Transverse colon (tissue), 4 donors: ENCODE data around the gene NKAIN2. TPM values are rescaled to one million over a fixed set of nuclear protein-coding genes. Genes with fewer than 3 reads are reported as not detected.

Experiments
- DNase-seq: peaks from one replicate; pipeline ENCODE4 v3.0.0-alpha.2; 2019
- H3K27ac ChIP-seq, 4 donors: fragments of 200-600 bp; sonication (generic); 2 replicates each; pipeline ENCODE4 v1.5.1; 2016 to 2018; ENCODE audit warnings: inconsistent platforms in 4 of 4
- H3K27me3 ChIP-seq: fragments of 200-600 bp; sonication (generic); 2 replicates; pipeline ENCODE4 v1.5.1; 2017; ENCODE audit warnings: inconsistent platforms
- H3K36me3 ChIP-seq, 4 donors: fragments of 200-600 bp; sonication (generic); 2 replicates each; pipeline ENCODE4 v1.5.1; 2017 to 2019; ENCODE audit warnings: inconsistent platforms in 4 of 4
- H3K4me1 ChIP-seq, 4 donors: fragments of 200-600 bp; sonication (generic); 2 replicates each; pipeline ENCODE4 v1.5.1; 2017 to 2020; ENCODE audit warnings: inconsistent platforms in 4 of 4
- H3K4me3 ChIP-seq, 4 donors: fragments of 200-600 bp; sonication (generic); 1 replicate in 1 of 4; 2 replicates in 3 of 4; pipeline versions ENCODE4 v1.5.1 to v1.6.1; 2017 to 2019; ENCODE audit warnings: inconsistent platforms in 4 of 4
- H3K9me3 ChIP-seq, 2 donors: fragments of 200-600 bp; sonication (generic); 2 replicates each; pipeline ENCODE4 v1.5.1; 2017 to 2019; ENCODE audit warnings: inconsistent platforms in 2 of 2
- CTCF ChIP-seq, 5 experiments: fragments of 200-600 bp in 3 of 5; fragments of 450-650 bp in 2 of 5; sonication (generic) in 3 of 5; IDR thresholded peaks; 1 replicate in 2 of 5; 2 replicates in 3 of 5; pipeline ENCODE4 v1.5.1; 2016 to 2017; ENCODE audit warnings: antibody characterized with exemption in 5 of 5, inconsistent platforms in 3 of 5, mild to moderate bottlenecking in 2 of 5, moderate library complexity in 1 of 5
- EP300 ChIP-seq: sonication (generic); formaldehyde crosslinking; IDR thresholded peaks from one replicate; pipeline ENCODE4 v1.6.1; 2017; ENCODE audit warnings: antibody characterized with exemption, low read depth
- POLR2A ChIP-seq: fragments of 450-650 bp; IDR thresholded peaks from one replicate; pipeline ENCODE4 v1.6.1; 2016; ENCODE audit warnings: antibody characterized with exemption, mild to moderate bottlenecking, moderate library complexity
- POLR2AphosphoS5 ChIP-seq, 3 donors: sonication (generic); formaldehyde crosslinking; IDR thresholded peaks; one replicate each; pipeline ENCODE4 v1.6.1; 2016; ENCODE audit warnings: antibody characterized with exemption in 3 of 3
- WGBS, 2 donors: methylation state at CpG; one replicate each; pipeline ENCODE4 v1.1.5; 2018; ENCODE audit warnings: low coverage in 1 of 2; 5-methylcytosine and 5-hydroxymethylcytosine counted together
- in situ Hi-C, 4 donors: fragments of 200-750 bp; cut with MboI; loops; one replicate each; pipeline versions ENCODE4 v1.15.0 to v1.15.1; 2017; ENCODE audit warnings: low sequenced_read_pairs in 3 of 4, low pct_ligation_motif_present in 1 of 4, low pct_unique_long_range_greater_than_20kb in 1 of 4
- intact Hi-C: fragments of 100-400 bp; cut with DNase I; formaldehyde crosslinking; loops from one replicate; pipeline ENCODE4 v1.15.1; 2023; ENCODE audit warnings: low total_unique reads
- total RNA-seq, 4 donors: library from RNA; depleted of rRNA; stranded (reverse); fragments of >200 nt; gene quantifications; one replicate each; pipeline ENCODE4 v1.1.0, GENCODE V29; 2016

NKAIN2 gene
- total RNA-seq, 4 donors from 2014 or later: 0.32 TPM; not detected in 3

- H3K4me1 ChIP-seq: no peaks in the 10 kb centered on the region
- intact Hi-C loops (no loop called here), in situ Hi-C loops (no loop called here)
- no peak overlapping the region for H3K27ac ChIP-seq
- no peaks in the 10 kb centered on the region for H3K27me3 ChIP-seq
- no peak for DNase-seq
- no peaks in the 10 kb centered on the region for H3K36me3 ChIP-seq
- no peak for TF ChIP-seq CTCF (IDR thresholded peaks at IDR 0.05)
- no peak for TF ChIP-seq POLR2A
- TF ChIP-seq EP300: no peak
- no peak for TF ChIP-seq POLR2AphosphoS5 (IDR thresholded peaks at IDR 0.05)
- no peaks in the 10 kb centered on the region for H3K9me3 ChIP-seq
- 82 to 90% methylated on average over 5 of the region's 5 CpGs for WGBS, 2 donors
- H3K4me3 ChIP-seq: no peak overlapping the region
Observed at GRCh38 chr6:124622351-124622750, 818.7 kb downstream of the NKAIN2 start.

GRCh38 chr6:124633655-124634054 is 830.0 kb downstream of the NKAIN2 start:
- no peaks in the 10 kb centered on the region for H3K9me3 ChIP-seq
- WGBS, 2 donors: 84% methylated on average over 3 of the region's 3 CpGs; no CpG with 5 or more reads in 1 of the 2 donors

GRCh38 chr6:124640432-124640831 is 836.8 kb downstream of the NKAIN2 start:
- H3K4me1 ChIP-seq: no peaks in the 10 kb centered on the region
- H3K36me3 ChIP-seq: no peaks in the 10 kb centered on the region
- H3K4me3 ChIP-seq: no peak overlapping the region
- in situ Hi-C loops (no loop called here), intact Hi-C loops (no loop called here)
- DNase-seq: no peak
- 83 to 92% methylated on average over 4 of the region's 4 CpGs for WGBS, 2 donors
- H3K27ac ChIP-seq: no peak overlapping the region
- TF ChIP-seq POLR2A (no peak), EP300 (no peak), POLR2AphosphoS5 (IDR thresholded peaks at IDR 0.05) (no peak), CTCF (IDR thresholded peaks at IDR 0.05) (no peak)
- no peaks in the 10 kb centered on the region for H3K9me3 ChIP-seq
- no peaks in the 10 kb centered on the region for H3K27me3 ChIP-seq

More at GRCh38 chr6:124633655-124634054, 830.0 kb downstream of the NKAIN2 start:
- Histone ChIP-seq H3K27me3 (no peaks in the 10 kb centered on the region), H3K4me1 (no peaks in the 10 kb centered on the region), H3K27ac (no peak overlapping the region), H3K4me3 (no peak overlapping the region), H3K36me3 (no peaks in the 10 kb centered on the region)
- DNase-seq: no peak
- in situ Hi-C loops (no loop called here), intact Hi-C loops (no loop called here)
- TF ChIP-seq POLR2A (no peak), CTCF (IDR thresholded peaks at IDR 0.05) (no peak), POLR2AphosphoS5 (IDR thresholded peaks at IDR 0.05) (no peak), EP300 (no peak)

- H3K9me3 ChIP-seq: no peaks in the 10 kb centered on the region
- intact Hi-C loops: no loop called here
- DNase-seq: no peak
- no peak overlapping the region for H3K27ac ChIP-seq
- WGBS, 2 donors: 61 to 80% methylated on average over 1 of the region's 1 CpG
- TF ChIP-seq CTCF (IDR thresholded peaks at IDR 0.05) (no peak), POLR2A (no peak), EP300 (no peak), POLR2AphosphoS5 (IDR thresholded peaks at IDR 0.05) (no peak)
- H3K4me3 ChIP-seq: no peak overlapping the region
- H3K36me3 ChIP-seq: no peaks in the 10 kb centered on the region
- in situ Hi-C loops: no loop called here
- H3K27me3 ChIP-seq: no peaks in the 10 kb centered on the region
- no peaks in the 10 kb centered on the region for H3K4me1 ChIP-seq
Observed at GRCh38 chr6:124655866-124656265, 852.2 kb downstream of the NKAIN2 start.
